ENCODE results near the gene PRM3. TPM values are rescaled to one million over a fixed set of nuclear protein-coding genes. Genes with fewer than 3 reads are reported as not detected.

Gene PRM3
- total and polyA plus RNA-seq, 2 of the 8 experiments (the other 6 are each of a cell fraction or from before 2014, with no cell fraction given), result not detected

- no peak overlapping the region for H4K91ac ChIP-seq (replicated peaks; ENCODE audit: insufficient read length, low read length)
- no peaks in the 10 kb centered on the region for H3K79me1 ChIP-seq (ENCODE audit: low read depth, low read length)
- no peak overlapping the region for H3K4ac ChIP-seq (replicated peaks; ENCODE audit: insufficient read length, low read depth, low read length)
- no peaks in the 10 kb centered on the region for H3K27me3 ChIP-seq (replicated peaks in 1 of 4; ENCODE audit: control insufficient read depth in 3 of 4, extremely low read depth in 1 of 4, insufficient read depth in 3 of 4, low read length in 3 of 4)
- H3K4me1 ChIP-seq (replicated peaks in 1 of 4; ENCODE audit: control insufficient read depth in 3 of 4, insufficient read depth in 4 of 4, low read length in 3 of 4), result peaks cover 0 to 5% (median under 1%) of the 10 kb centered on the region in 4 experiments; a peak in 1 of 7 replicates
- H3K18ac ChIP-seq (ENCODE audit: extremely low read depth, low read length), result no peak overlapping the region
- POLR2A ChIA-PET (ENCODE audit: partially characterized antibody), result interaction anchor here (1.2 to 2.3 kb wide), 2 partner anchors 24 to 49 kb away, joined by 3 to 6 read pairs; no protein-coding TSS in a partner anchor
- no peak overlapping the region for H3K9ac ChIP-seq (replicated peaks in 1 of 4; ENCODE audit: extremely low read depth in 1 of 4, low read depth in 3 of 4, low read length in 3 of 4)
- no peak overlapping the region for H2AFZ ChIP-seq (ENCODE audit: low read length)
- no peak overlapping the region for H3K4me2 ChIP-seq (ENCODE audit: insufficient read depth in 1 of 2, low read depth in 2 of 2, low read length in 2 of 2)
- 84% methylated on average over 7 of the region's 7 CpGs; no CpG with 5 or more reads in 1 of the 2 experiments for WGBS, 2 experiments (ENCODE audit: extremely low coverage in 1 of 2, insufficient coverage in 1 of 2, insufficient read length in 1 of 2, insufficient replicate concordance in 2 of 2, low coverage in 1 of 2, low lambda C conversion rate in 2 of 2, missing lambda C conversion rate in 1 of 2)
- H2BK15ac ChIP-seq (ENCODE audit: low read length), result no peak overlapping the region
- H2AK5ac ChIP-seq (ENCODE audit: low read depth, low read length), result 0 out of 2 replicates have a peak overlapping the region, but pooled peaks have one; percentile 6
- H3K14ac ChIP-seq (ENCODE audit: insufficient read length), result no peak overlapping the region
- H3K56ac ChIP-seq (replicated peaks; ENCODE audit: insufficient read length, low read depth, low read length), result no peak overlapping the region
- no peak overlapping the region for H3K23ac ChIP-seq (ENCODE audit: insufficient read length)
- H2BK5ac ChIP-seq (ENCODE audit: low read depth, low read length), result no peak overlapping the region
- no peak overlapping the region; the same call in 1 of the 2 replicates for H2BK12ac ChIP-seq (ENCODE audit: low read depth, low read length)
- no peak overlapping the region for H2BK120ac ChIP-seq (replicated peaks; ENCODE audit: low read depth, low read length)
- no peaks in the 10 kb centered on the region for H4K20me1 ChIP-seq (replicated peaks in 1 of 2; ENCODE audit: control insufficient read depth in 1 of 2, insufficient read depth in 2 of 2, low read length in 2 of 2)
- H3K79me2 ChIP-seq (ENCODE audit: control insufficient read depth in 1 of 2, insufficient read depth in 2 of 2, low read length in 2 of 2), result no peaks in the 10 kb centered on the region
- DNase-seq (ENCODE audit: low read depth in 1 of 2, low spot score in 2 of 2) (no peak), FAIRE-seq (no peak)
- no peak overlapping the region for H4K5ac ChIP-seq (ENCODE audit: insufficient read length, low read depth, low read length)
- no peak overlapping the region for H2BK20ac ChIP-seq (ENCODE audit: low read length)
- no peak overlapping the region for H4K8ac ChIP-seq (ENCODE audit: extremely low read depth, insufficient read depth, low read length)
- H3K23me2 ChIP-seq (ENCODE audit: low read depth, low read length), result no peaks in the 10 kb centered on the region
- no peak overlapping the region for H3K27ac ChIP-seq (ENCODE audit: low read depth, low read length)
- H3K36me3 ChIP-seq (ENCODE audit: control insufficient read depth in 2 of 4, insufficient read depth in 4 of 4, low read length in 3 of 4), result no peaks in the 10 kb centered on the region
- CTCF ChIA-PET (ENCODE audit: partially characterized antibody), result interaction anchor here (0.7 to 1.6 kb wide), 3 partner anchors 19 to 23 kb away, joined by 3 to 5 read pairs (median 3); partner anchors contain the start of gene SOCS1
- H3K4me3 ChIP-seq (ENCODE audit: extremely low read depth in 1 of 4, insufficient read depth in 2 of 4, low read depth in 3 of 4, low read length in 4 of 4), result no peak overlapping the region
- H3K9me3 ChIP-seq (ENCODE audit: insufficient read depth in 2 of 2, low read depth in 1 of 2, low read length in 1 of 2), result no peaks in the 10 kb centered on the region
- TF ChIP-seq CBX5 (IDR thresholded peaks at IDR 0.05; ENCODE audit: low read depth, low read length), result no peak
- TF ChIP-seq BRCA1 (IDR thresholded peaks at IDR 0.05; ENCODE audit: low read depth, low read length), result no peak
- no peak for TF ChIP-seq CTBP2 (IDR thresholded peaks at IDR 0.05; ENCODE audit: borderline replicate concordance, insufficient read depth, insufficient read length, low read length)
Measured at GRCh38 chr16:11278681-11279628, 5.5 kb upstream of the PRM3 start.
